HepG2 (cell line): Measurements from ENCODE around the gene TNS1.

Experiments used
- CREM ChIP-seq, 2 experiments: sonication (generic) in 1 of 2; formaldehyde crosslinking in 1 of 2; IDR thresholded peaks; 2 replicates each; pipeline versions ENCODE4 v1.4.0 to v1.6.1; 2016 to 2020; ENCODE audit warnings: antibody characterized with exemption in 1 of 2, mild to moderate bottlenecking in 1 of 2, missing genetic modification reagents in 1 of 2
- ZBTB7A ChIP-seq: sonication (generic); formaldehyde crosslinking; IDR thresholded peaks from 2 replicates; pipeline ENCODE4 v1.8.0; 2022; ENCODE audit warnings: mild to moderate bottlenecking, missing genetic modification reagents
- ZNF232 ChIP-seq: sonication (generic); formaldehyde crosslinking; IDR thresholded peaks from 2 replicates; pipeline ENCODE4 v1.4.0; 2020; ENCODE audit warnings: missing genetic modification reagents, borderline replicate concordance
- ZNF274 ChIP-seq: sonication (generic); formaldehyde crosslinking; IDR thresholded peaks from 2 replicates; pipeline ENCODE4 v1.5.1; 2020; ENCODE audit warnings: mild to moderate bottlenecking, missing genetic modification reagents

DNA sequence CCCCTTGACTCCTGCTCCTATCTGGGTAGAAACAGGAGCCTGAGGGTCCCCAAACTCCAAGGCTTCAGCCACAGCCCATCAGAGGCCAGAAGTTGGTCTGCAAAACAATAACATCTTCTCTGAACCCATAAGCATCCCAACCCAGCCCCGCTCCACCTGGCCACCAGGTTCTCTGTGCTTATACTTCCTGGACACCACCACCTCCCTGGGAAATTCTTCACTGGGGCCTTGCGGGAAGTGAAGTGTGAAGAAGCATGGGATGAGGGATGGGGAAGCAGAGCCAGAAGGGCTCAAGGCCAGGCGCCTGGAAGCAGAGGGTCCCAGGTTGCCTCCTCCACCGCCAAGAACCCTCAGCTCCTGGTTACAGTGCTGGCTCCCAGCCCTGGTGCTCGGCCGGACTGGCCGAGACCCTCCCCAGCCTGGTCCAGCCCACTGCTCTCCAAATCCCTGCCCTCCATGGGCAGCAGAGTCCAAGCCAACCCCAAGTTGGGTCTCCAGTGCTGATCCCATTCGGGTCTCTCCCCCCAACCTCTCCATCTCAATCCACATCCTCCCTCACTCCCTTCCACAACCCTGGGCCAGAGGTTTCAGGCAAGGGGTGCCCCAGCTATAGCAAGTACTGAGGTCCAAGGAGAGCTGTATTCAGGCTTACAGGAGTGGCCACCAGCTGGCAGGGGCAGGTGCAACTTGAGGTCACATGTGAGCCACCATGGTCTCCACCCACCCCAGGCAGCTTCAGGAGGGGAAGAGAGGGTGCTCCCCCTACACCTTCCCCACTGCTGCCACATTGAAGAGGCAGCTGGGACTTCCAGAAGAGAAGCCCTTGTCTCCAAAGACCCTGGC, 60.7 kb downstream of the TNS1 start:
- TF ChIP-seq CREM (IDR thresholded peaks at IDR 0.05): no peak
- no peak for TF ChIP-seq CREM (CRISPR knock-in tag; IDR thresholded peaks at IDR 0.05)
- TF ChIP-seq ZNF232 (CRISPR knock-in tag): no peak
- TF ChIP-seq ZBTB7A (CRISPR knock-in tag): no peak
- no peak for TF ChIP-seq ZNF274 (CRISPR knock-in tag)
